ENCODE results near the gene CD300LF.

CD300LF gene

DNA sequence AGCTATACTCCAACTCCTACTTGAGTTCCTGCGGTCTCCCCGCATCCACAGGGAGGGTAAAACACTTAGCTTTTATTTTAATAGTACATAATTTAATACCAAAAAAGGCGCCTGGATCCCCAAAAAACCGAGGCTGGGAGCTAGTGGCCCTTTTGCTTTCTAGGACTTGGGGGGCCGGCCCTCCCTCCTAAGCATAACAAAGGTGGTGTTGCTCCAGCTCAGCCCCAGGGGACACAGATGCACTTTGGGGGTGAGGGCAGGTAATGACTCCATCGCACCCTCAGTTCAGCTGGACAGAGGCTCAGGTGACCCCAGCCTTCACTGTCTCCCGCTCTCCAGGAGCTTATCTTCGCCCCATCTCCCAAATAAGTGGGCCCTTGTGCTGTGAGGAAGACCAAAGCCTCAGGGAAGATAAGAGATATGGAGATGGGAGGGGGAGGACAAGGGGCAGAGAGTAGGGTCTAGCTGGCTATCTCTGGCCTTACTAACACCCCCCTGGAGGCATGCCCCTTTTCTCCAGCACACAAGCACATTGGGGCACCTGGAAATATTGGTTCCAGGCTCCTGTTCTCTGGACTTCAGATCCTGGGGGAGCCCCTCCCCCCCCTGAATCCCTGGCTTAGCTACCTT is 32.9 kb upstream of the CD300LF start:
- H3K4me1 Mint-ChIP-seq, result peaks cover 33% of the 10 kb centered on the region
- no peaks in the 10 kb centered on the region for H3K9me3 Mint-ChIP-seq
- H3K4me3 Mint-ChIP-seq, result no peak overlapping the region
- peaks cover 31% of the 10 kb centered on the region for H3K27me3 Mint-ChIP-seq (ENCODE audit: low read depth)
- no peaks in the 10 kb centered on the region for H3K36me3 Mint-ChIP-seq (ENCODE audit: low read depth)
- TF ChIP-seq, protein P1, sequence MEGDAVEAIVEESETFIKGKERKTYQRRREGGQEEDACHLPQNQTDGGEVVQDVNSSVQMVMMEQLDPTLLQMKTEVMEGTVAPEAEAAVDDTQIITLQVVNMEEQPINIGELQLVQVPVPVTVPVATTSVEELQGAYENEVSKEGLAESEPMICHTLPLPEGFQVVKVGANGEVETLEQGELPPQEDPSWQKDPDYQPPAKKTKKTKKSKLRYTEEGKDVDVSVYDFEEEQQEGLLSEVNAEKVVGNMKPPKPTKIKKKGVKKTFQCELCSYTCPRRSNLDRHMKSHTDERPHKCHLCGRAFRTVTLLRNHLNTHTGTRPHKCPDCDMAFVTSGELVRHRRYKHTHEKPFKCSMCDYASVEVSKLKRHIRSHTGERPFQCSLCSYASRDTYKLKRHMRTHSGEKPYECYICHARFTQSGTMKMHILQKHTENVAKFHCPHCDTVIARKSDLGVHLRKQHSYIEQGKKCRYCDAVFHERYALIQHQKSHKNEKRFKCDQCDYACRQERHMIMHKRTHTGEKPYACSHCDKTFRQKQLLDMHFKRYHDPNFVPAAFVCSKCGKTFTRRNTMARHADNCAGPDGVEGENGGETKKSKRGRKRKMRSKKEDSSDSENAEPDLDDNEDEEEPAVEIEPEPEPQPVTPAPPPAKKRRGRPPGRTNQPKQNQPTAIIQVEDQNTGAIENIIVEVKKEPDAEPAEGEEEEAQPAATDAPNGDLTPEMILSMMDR (IDR thresholded peaks at IDR 0.05; ENCODE audit: unreplicated experiment in 3 of 3), result no peak
- H3K27ac Mint-ChIP-seq, result no peak overlapping the region

DNA sequence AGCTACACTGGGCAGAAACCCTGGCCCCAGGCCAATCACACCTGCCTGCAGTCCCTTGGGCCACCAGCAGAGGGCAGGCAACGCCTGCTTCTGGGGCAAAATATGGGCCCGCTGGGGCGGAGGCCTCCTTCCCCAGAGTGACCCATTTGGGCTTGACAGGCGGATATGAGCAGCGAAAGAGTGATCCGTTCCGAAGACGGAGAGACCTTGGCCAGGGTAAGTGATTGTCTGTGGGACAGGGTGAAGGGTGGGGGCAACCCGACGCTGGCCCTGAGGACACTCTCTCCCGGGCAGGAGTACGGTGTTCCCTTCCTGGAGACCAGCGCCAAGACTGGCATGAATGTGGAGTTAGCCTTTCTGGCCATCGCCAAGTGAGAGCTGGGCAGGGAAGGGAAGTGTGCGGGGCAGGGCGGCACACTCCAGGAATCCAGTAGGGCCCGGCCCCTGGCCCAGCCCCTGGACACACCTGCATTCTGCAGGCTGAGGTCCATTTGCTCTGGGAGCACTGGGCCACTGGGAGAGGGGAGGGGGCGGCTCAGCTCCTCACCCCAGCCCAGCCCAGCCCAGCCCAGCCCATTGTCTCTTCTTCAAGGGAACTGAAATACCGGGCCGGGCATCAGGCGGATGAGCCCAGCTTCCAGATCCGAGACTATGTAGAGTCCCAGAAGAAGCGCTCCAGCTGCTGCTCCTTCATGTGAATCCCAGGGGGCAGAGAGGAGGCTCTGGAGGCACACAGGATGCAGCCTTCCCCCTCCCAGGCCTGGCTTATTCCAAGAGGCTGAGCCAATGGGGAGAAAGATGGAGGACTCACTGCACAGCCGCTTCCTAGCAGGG is 32.2 kb upstream of the CD300LF start:
- peaks cover 35% of the 10 kb centered on the region for H3K27me3 Mint-ChIP-seq (ENCODE audit: low read depth)
- H3K27ac Mint-ChIP-seq, result peak overlapping the region; percentile 67 to 87 (median 84)
- H3K9me3 Mint-ChIP-seq, result no peaks in the 10 kb centered on the region
- TF ChIP-seq, protein P1 (IDR thresholded peaks at IDR 0.05; ENCODE audit: unreplicated experiment in 3 of 3), result peak; percentile 99 to 100 (median 99)
- H3K4me1 Mint-ChIP-seq, result peaks cover 28% of the 10 kb centered on the region
- no peaks in the 10 kb centered on the region for H3K36me3 Mint-ChIP-seq (ENCODE audit: low read depth)
- H3K4me3 Mint-ChIP-seq, result peak overlapping the region; percentile 63 to 74 (median 67)

DNA sequence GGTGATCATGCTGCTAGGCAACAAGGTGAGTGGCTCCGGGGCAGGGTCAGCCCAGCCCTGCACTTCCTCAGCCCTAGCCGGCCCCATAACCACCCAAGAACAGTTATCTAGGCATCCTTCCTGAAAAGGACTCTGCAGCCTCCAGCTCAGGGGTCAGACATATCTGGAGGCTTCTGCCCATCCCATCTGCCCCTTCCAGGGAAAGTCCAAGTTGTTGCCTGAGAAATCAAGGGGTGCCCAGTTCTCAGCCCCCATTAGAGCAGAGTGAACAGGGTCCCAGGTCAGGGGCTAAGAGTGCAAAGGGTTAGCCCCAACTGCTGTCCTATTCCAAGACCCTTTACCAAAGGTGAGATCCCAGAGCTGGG is 31.6 kb upstream of the CD300LF start:
- Mint-ChIP-seq H3K27me3 (ENCODE audit: low read depth) (peaks cover 39% of the 10 kb centered on the region), H3K4me3 (no peak overlapping the region)

DNA sequence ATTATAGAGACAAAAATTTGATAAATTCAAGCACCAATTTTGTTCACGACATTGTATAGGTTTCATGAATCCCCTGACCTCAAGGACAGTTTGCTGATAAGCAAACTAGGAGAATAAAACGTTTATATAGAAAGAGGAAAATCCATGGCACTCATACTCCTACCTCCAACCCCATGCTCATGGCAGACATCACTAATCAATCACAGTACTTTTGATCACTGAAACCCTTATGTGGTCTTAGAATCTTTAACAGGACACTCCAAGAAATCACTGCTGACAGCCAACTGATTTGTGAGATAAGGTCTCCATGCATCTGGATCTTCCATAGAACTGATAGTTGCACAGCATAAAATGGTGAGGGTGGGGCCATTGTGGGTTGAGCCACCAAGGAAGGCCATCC is 31.0 kb upstream of the CD300LF start:
- TF ChIP-seq, protein P1 (IDR thresholded peaks at IDR 0.05; ENCODE audit: unreplicated experiment in 3 of 3), result no peak
- H3K4me1 Mint-ChIP-seq, result peaks cover 29% of the 10 kb centered on the region
- no peaks in the 10 kb centered on the region for H3K9me3 Mint-ChIP-seq
- H3K27ac Mint-ChIP-seq, result peak overlapping the region in 1 of 3 experiments; percentile 53
- H3K36me3 Mint-ChIP-seq (ENCODE audit: low read depth), result no peaks in the 10 kb centered on the region
- peak overlapping the region in 2 of 3 experiments; percentile 38 to 46 for H3K4me3 Mint-ChIP-seq
- peaks cover 45% of the 10 kb centered on the region for H3K27me3 Mint-ChIP-seq (ENCODE audit: low read depth)

More for the DNA sequence above, 31.6 kb upstream of the CD300LF start:
- Mint-ChIP-seq H3K27ac (peak overlapping the region in 2 of 3 experiments; percentile 67 to 87), H3K4me1 (peaks cover 23% of the 10 kb centered on the region), H3K9me3 (no peaks in the 10 kb centered on the region), H3K36me3 (ENCODE audit: low read depth) (no peaks in the 10 kb centered on the region)
- TF ChIP-seq, protein P1 (IDR thresholded peaks at IDR 0.05; ENCODE audit: unreplicated experiment in 3 of 3), result no peak

DNA sequence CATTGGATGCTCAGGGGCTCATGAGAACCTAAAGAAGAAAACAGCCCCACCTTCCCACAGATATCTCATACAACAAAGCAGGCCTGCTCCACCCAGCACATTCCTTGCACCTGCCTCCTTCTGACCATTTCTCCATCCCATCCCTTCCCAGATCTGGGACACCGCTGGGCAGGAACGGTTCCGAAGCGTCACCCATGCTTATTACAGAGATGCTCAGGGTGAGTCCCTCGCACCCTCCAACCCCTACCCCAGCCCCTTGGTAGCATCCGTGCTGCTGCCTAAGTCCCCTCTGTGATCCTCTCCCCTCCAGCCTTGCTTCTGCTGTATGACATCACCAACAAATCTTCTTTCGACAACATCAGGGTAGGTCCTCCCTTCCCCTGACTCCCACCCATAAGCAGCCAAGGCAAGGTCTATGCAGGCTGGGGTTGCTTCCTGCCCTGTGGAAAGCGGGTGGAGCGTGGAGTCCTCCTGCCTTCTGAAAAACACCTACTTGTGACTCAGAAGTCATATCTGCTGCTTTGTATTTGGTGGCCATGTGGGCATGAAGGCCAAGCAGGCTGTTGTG is 30.3 kb upstream of the CD300LF start:
- no peak overlapping the region for H3K27ac Mint-ChIP-seq
- no peak overlapping the region for H3K4me3 Mint-ChIP-seq
- TF ChIP-seq, protein P1 (IDR thresholded peaks at IDR 0.05; ENCODE audit: unreplicated experiment in 3 of 3), result no peak
- no peaks in the 10 kb centered on the region for H3K9me3 Mint-ChIP-seq
- H3K4me1 Mint-ChIP-seq, result peaks cover 32% of the 10 kb centered on the region
- peaks cover 52% of the 10 kb centered on the region for H3K27me3 Mint-ChIP-seq (ENCODE audit: low read depth)
- H3K36me3 Mint-ChIP-seq (ENCODE audit: low read depth), result no peaks in the 10 kb centered on the region

Measured in nephron (organoid).